ENCODE data around the gene NEB.

DNA sequence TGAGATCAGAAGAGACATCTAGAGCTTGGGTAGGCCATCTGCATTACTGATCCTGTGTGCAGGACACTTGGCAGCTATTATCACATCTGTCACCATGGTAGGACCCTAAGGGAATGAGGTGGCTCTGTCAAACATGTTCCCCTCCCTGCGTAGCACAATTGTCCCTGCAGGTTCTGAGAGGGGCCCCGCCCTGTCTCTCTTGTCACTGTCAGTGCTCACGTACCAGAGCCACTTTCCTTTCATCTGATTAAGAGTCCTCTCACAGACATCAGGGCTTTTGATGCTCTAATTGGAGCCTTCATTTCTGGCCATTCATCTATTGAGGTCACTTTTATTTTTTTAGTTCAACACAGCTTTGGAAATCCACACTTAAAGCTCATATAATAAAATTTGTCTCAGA is 38.5 kb downstream of the NEB start:
- TF ChIP-seq, protein P1, sequence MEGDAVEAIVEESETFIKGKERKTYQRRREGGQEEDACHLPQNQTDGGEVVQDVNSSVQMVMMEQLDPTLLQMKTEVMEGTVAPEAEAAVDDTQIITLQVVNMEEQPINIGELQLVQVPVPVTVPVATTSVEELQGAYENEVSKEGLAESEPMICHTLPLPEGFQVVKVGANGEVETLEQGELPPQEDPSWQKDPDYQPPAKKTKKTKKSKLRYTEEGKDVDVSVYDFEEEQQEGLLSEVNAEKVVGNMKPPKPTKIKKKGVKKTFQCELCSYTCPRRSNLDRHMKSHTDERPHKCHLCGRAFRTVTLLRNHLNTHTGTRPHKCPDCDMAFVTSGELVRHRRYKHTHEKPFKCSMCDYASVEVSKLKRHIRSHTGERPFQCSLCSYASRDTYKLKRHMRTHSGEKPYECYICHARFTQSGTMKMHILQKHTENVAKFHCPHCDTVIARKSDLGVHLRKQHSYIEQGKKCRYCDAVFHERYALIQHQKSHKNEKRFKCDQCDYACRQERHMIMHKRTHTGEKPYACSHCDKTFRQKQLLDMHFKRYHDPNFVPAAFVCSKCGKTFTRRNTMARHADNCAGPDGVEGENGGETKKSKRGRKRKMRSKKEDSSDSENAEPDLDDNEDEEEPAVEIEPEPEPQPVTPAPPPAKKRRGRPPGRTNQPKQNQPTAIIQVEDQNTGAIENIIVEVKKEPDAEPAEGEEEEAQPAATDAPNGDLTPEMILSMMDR (IDR thresholded peaks at IDR 0.05) = no peak
- no peak for TF ChIP-seq EZH2 (IDR thresholded peaks at IDR 0.05; ENCODE audit: borderline replicate concordance, insufficient read depth, low read depth, low read length, poor library complexity, severe bottlenecking)
